ENCODE measurements around the gene SH2B3. TPM values are rescaled to one million over a fixed set of nuclear protein-coding genes. Genes with fewer than 3 reads are reported as not detected.
A peak's percentile ranks its signal among the peaks of the same experiment; 100 is the strongest.

SH2B3 gene
- total and polyA plus RNA-seq, 9 of the 15 experiments (the other 6 are each of a cell fraction or from before 2014, with no cell fraction given): 10.8 to 75.3 (median 37.4) TPM

DNA sequence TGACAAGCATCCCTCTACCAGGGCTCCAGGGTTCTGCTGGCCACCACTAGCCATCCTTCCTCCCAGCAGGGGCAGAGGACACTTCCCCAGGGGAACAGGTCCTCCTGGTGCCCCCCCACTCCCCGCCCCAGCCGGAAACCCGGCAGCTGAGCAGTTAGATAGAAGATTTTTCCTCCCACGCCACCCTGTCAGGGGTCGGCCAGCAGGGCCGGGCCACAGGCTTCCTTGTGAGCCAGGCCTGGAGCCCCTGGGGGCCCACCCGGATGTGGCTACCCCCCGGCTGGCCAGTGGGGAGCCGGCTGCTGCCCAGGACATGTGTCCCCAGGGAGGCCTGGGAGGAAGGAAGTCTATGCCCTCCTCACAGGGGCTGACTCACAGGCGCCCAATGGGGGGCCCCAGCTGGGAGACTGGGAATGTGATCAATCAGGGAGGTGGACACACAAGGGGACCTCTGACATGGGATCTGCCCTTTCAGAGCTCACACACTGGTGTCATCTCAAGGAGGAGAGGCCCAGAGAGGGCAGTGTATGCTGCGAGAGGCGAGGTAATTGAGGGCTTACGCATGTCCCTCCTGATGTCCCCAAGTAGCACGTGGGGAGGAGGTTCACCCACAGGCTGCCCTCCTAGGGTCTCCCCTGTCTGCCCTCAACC is 4.2 kb downstream of the SH2B3 start (continued):
- TF ChIP-seq NELFE (IDR thresholded peaks at IDR 0.05; ENCODE audit: insufficient read depth, insufficient read length) (no peak), ILF3 (IDR thresholded peaks at IDR 0.05; ENCODE audit: borderline replicate concordance) (no peak), SAFB2 (IDR thresholded peaks at IDR 0.05; ENCODE audit: borderline replicate concordance, low read depth, low read length, severe bottlenecking) (no peak), BRF1 (IDR thresholded peaks at IDR 0.05; ENCODE audit: borderline replicate concordance, extremely low read depth, insufficient read length) (no peak), DIDO1 (tag; IDR thresholded peaks at IDR 0.05; ENCODE audit: low read depth) (no peak), ZKSCAN1 (IDR thresholded peaks at IDR 0.05; ENCODE audit: low read depth, low read length) (0 out of 2 replicates have a peak, but pooled peaks have one; percentile 30), NR3C1 (CRISPR knock-in tag; IDR thresholded peaks at IDR 0.05) (no peak), ZNF316 (IDR thresholded peaks at IDR 0.05) (no peak), SRSF3 (IDR thresholded peaks at IDR 0.05; ENCODE audit: insufficient read depth, low read length) (no peak), ZNF3 (CRISPR knock-in tag; IDR thresholded peaks at IDR 0.05) (no peak), BDP1 (IDR thresholded peaks at IDR 0.05; ENCODE audit: insufficient read depth, insufficient read length) (no peak), FOXA1 (IDR thresholded peaks at IDR 0.05; ENCODE audit: borderline replicate concordance) (no peak), TEAD4 (IDR thresholded peaks at IDR 0.05; ENCODE audit: low read length) (peak; percentile 25; the same call in 1 of the 2 replicates), TEAD4 (CRISPR knock-in tag; IDR thresholded peaks at IDR 0.05; ENCODE audit: borderline replicate concordance) (no peak), ARNT (IDR thresholded peaks at IDR 0.05) (no peak)
- TF ChIP-seq, protein P1, sequence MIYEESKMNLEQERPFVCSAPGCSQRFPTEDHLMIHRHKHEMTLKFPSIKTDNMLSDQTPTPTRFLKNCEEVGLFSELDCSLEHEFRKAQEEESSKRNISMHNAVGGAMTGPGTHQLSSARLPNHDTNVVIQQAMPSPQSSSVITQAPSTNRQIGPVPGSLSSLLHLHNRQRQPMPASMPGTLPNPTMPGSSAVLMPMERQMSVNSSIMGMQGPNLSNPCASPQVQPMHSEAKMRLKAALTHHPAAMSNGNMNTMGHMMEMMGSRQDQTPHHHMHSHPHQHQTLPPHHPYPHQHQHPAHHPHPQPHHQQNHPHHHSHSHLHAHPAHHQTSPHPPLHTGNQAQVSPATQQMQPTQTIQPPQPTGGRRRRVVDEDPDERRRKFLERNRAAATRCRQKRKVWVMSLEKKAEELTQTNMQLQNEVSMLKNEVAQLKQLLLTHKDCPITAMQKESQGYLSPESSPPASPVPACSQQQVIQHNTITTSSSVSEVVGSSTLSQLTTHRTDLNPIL (CRISPR knock-in tag; IDR thresholded peaks at IDR 0.05): no peak
- TF ChIP-seq, protein P2, sequence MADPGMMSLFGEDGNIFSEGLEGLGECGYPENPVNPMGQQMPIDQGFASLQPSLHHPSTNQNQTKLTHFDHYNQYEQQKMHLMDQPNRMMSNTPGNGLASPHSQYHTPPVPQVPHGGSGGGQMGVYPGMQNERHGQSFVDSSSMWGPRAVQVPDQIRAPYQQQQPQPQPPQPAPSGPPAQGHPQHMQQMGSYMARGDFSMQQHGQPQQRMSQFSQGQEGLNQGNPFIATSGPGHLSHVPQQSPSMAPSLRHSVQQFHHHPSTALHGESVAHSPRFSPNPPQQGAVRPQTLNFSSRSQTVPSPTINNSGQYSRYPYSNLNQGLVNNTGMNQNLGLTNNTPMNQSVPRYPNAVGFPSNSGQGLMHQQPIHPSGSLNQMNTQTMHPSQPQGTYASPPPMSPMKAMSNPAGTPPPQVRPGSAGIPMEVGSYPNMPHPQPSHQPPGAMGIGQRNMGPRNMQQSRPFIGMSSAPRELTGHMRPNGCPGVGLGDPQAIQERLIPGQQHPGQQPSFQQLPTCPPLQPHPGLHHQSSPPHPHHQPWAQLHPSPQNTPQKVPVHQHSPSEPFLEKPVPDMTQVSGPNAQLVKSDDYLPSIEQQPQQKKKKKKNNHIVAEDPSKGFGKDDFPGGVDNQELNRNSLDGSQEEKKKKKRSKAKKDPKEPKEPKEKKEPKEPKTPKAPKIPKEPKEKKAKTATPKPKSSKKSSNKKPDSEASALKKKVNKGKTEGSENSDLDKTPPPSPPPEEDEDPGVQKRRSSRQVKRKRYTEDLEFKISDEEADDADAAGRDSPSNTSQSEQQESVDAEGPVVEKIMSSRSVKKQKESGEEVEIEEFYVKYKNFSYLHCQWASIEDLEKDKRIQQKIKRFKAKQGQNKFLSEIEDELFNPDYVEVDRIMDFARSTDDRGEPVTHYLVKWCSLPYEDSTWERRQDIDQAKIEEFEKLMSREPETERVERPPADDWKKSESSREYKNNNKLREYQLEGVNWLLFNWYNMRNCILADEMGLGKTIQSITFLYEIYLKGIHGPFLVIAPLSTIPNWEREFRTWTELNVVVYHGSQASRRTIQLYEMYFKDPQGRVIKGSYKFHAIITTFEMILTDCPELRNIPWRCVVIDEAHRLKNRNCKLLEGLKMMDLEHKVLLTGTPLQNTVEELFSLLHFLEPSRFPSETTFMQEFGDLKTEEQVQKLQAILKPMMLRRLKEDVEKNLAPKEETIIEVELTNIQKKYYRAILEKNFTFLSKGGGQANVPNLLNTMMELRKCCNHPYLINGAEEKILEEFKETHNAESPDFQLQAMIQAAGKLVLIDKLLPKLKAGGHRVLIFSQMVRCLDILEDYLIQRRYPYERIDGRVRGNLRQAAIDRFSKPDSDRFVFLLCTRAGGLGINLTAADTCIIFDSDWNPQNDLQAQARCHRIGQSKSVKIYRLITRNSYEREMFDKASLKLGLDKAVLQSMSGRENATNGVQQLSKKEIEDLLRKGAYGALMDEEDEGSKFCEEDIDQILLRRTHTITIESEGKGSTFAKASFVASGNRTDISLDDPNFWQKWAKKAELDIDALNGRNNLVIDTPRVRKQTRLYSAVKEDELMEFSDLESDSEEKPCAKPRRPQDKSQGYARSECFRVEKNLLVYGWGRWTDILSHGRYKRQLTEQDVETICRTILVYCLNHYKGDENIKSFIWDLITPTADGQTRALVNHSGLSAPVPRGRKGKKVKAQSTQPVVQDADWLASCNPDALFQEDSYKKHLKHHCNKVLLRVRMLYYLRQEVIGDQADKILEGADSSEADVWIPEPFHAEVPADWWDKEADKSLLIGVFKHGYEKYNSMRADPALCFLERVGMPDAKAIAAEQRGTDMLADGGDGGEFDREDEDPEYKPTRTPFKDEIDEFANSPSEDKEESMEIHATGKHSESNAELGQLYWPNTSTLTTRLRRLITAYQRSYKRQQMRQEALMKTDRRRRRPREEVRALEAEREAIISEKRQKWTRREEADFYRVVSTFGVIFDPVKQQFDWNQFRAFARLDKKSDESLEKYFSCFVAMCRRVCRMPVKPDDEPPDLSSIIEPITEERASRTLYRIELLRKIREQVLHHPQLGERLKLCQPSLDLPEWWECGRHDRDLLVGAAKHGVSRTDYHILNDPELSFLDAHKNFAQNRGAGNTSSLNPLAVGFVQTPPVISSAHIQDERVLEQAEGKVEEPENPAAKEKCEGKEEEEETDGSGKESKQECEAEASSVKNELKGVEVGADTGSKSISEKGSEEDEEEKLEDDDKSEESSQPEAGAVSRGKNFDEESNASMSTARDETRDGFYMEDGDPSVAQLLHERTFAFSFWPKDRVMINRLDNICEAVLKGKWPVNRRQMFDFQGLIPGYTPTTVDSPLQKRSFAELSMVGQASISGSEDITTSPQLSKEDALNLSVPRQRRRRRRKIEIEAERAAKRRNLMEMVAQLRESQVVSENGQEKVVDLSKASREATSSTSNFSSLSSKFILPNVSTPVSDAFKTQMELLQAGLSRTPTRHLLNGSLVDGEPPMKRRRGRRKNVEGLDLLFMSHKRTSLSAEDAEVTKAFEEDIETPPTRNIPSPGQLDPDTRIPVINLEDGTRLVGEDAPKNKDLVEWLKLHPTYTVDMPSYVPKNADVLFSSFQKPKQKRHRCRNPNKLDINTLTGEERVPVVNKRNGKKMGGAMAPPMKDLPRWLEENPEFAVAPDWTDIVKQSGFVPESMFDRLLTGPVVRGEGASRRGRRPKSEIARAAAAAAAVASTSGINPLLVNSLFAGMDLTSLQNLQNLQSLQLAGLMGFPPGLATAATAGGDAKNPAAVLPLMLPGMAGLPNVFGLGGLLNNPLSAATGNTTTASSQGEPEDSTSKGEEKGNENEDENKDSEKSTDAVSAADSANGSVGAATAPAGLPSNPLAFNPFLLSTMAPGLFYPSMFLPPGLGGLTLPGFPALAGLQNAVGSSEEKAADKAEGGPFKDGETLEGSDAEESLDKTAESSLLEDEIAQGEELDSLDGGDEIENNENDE (IDR thresholded peaks at IDR 0.05; ENCODE audit: low read depth, low read length): no peak
